Astrocyte (in vitro differentiated cells and primary cell): ENCODE results near the gene MRPL47.

Experiments
- EZH2 ChIP-seq: IDR thresholded peaks from 2 replicates; pipeline ENCODE4 v1.6.1; 2012; ENCODE audit warnings: mild to moderate bottlenecking, low read length, inconsistent platforms; ENCODE audit not compliant: insufficient read depth
- TF ChIP-seq, protein P1 (sequence below): IDR thresholded peaks from 2 replicates; pipeline ENCODE4 v1.5.1; 2011; ENCODE audit warnings: low read depth, mild to moderate bottlenecking, inconsistent platforms, low read length, moderate library complexity; ENCODE audit not compliant: insufficient read depth

DNA sequence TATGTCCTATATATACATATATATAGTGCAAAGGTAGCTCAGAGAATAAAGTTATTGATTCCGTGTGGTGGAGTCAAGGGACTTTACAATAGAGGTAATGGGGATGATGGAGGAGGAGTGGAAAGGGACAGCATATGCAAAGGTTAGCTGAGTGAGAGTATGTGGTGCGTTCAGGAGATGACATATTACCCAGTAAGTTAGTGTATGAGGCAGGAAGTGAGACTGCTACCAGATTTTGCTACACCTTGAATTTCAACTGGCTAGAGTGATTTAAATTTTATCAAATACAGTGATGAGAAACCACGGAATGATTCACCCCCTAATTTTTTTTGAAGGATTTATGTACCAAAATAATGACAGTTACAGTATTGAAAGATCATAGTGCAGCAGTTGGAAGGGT, 38.9 kb downstream of the MRPL47 start:
- TF ChIP-seq, protein P1, sequence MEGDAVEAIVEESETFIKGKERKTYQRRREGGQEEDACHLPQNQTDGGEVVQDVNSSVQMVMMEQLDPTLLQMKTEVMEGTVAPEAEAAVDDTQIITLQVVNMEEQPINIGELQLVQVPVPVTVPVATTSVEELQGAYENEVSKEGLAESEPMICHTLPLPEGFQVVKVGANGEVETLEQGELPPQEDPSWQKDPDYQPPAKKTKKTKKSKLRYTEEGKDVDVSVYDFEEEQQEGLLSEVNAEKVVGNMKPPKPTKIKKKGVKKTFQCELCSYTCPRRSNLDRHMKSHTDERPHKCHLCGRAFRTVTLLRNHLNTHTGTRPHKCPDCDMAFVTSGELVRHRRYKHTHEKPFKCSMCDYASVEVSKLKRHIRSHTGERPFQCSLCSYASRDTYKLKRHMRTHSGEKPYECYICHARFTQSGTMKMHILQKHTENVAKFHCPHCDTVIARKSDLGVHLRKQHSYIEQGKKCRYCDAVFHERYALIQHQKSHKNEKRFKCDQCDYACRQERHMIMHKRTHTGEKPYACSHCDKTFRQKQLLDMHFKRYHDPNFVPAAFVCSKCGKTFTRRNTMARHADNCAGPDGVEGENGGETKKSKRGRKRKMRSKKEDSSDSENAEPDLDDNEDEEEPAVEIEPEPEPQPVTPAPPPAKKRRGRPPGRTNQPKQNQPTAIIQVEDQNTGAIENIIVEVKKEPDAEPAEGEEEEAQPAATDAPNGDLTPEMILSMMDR, result no peak
- TF ChIP-seq EZH2, result no peak
